K562 (cell line): ENCODE results near the gene RBPJL. TPM values are rescaled to one million over a fixed set of nuclear protein-coding genes. Genes with fewer than 3 reads are reported as not detected.

Source experiments
- ATAC-seq: fragments of 200-7000 bp; cut with Tn5 transposase; 3 replicates; pipeline ENCODE4 v1.9.1; 2020; ENCODE audit warnings: moderate library complexity
- BruUV-seq: library from RNA; stranded (reverse); fragments of 400-500 nt; replicated peaks from 2 replicates; lab custom pipeline; 2021; lab: Mats Ljungman, UMichigan
- CTCF ChIA-PET: fragments of 300-600 bp; formaldehyde crosslinking; extraction: SDS; loops from one replicate; lab custom pipeline; 2021; ENCODE audit warnings: low intra/inter-chr PET ratio; lab: Yijun Ruan, JAX
- POLR2A ChIA-PET: fragments of 300-600, 350-650 bp; sonication (Branson Sonifier 250); formaldehyde crosslinking; extraction: SDS; loops from one replicate; lab custom pipeline; 2021; ENCODE audit warnings: antibody characterized with exemption, inconsistent platforms; lab: Yijun Ruan, JAX
- DNase-seq, 4 experiments: peaks; one replicate each; pipeline versions ENCODE4 v3.0.0 to v3.0.0-alpha.2; 2011 to 2018; ENCODE audit warnings: low spot score in 3 of 4, mixed read lengths in 3 of 4; ENCODE audit errors: extremely low read depth in 1 of 4
- FAIRE-seq: peaks from 2 replicates; lab custom pipeline; 2011; peaks lifted over from hg19 to GRCh38; lab: Jason Lieb, UNC
- H2AFZ ChIP-seq: 2 replicates; pipeline ENCODE4 v1.6.0; 2011; ENCODE audit warnings: low read depth, low read length, control low read depth, inconsistent platforms
- H3K27ac ChIP-seq: fragments of 200-600 bp; 3 replicates; pipeline ENCODE4 v1.8.0; 2011; ENCODE audit warnings: low read depth, mild to moderate bottlenecking, control low read depth, inconsistent platforms, low read length, moderate library complexity, mixed read lengths; ENCODE audit errors: extremely low read depth
- H3K27me3 ChIP-seq, 2 experiments: fragments of 300-600 bp in 1 of 2; 2 replicates in 1 of 2; 3 replicates in 1 of 2; pipeline versions ENCODE4 v1.6.0 to v1.8.0; 2011; ENCODE audit warnings: inconsistent platforms in 2 of 2, low read length in 2 of 2, mild to moderate bottlenecking in 1 of 2, mixed read lengths in 1 of 2, moderate library complexity in 1 of 2; ENCODE audit not compliant: control insufficient read depth in 2 of 2, insufficient read depth in 2 of 2
- H3K36me3 ChIP-seq: fragments of 300-600 bp; 3 replicates; pipeline ENCODE4 v1.8.0; 2011; ENCODE audit warnings: mild to moderate bottlenecking, low read length, inconsistent platforms; ENCODE audit not compliant: control insufficient read depth, insufficient read depth
- H3K4me1 ChIP-seq, 2 experiments: fragments of 200-600 bp in 1 of 2; replicated peaks in 1 of 2; 2 replicates in 1 of 2; 3 replicates in 1 of 2; pipeline versions ENCODE4 v1.5.1 to v1.8.0; 2011; ENCODE audit warnings: inconsistent platforms in 2 of 2, low read length in 2 of 2, mild to moderate bottlenecking in 1 of 2, mixed read lengths in 1 of 2, moderate library complexity in 1 of 2; ENCODE audit not compliant: control insufficient read depth in 2 of 2, insufficient read depth in 2 of 2
- H3K4me2 ChIP-seq: 2 replicates; pipeline ENCODE4 v1.6.1; 2011; ENCODE audit warnings: low read length, control low read depth, inconsistent platforms, mixed read lengths; ENCODE audit not compliant: insufficient read depth
- H3K4me3 ChIP-seq: fragments of 200-600 bp; sonication (generic), shearing (Covaris generic); 2 replicates; pipeline ENCODE4 v1.5.1; 2016; ENCODE audit warnings: control low read depth, inconsistent platforms
- H3K79me2 ChIP-seq: fragments of 200-600 bp; 3 replicates; pipeline ENCODE4 v1.8.0; 2011; ENCODE audit warnings: low read length, inconsistent platforms; ENCODE audit not compliant: control insufficient read depth, insufficient read depth
- H3K9ac ChIP-seq, 2 experiments: 2 replicates each; pipeline versions ENCODE4 v1.6.0 to v1.6.1; 2011; ENCODE audit warnings: low read depth in 2 of 2, low read length in 2 of 2, control low read depth in 1 of 2, inconsistent platforms in 1 of 2, mild to moderate bottlenecking in 1 of 2, mixed read lengths in 1 of 2; ENCODE audit not compliant: insufficient read depth in 1 of 2
- H3K9me1 ChIP-seq: one replicate; pipeline ENCODE4 v1.6.0; 2011; ENCODE audit warnings: inconsistent platforms, mild to moderate bottlenecking, low read length, moderate library complexity; ENCODE audit not compliant: control insufficient read depth, insufficient read depth
- H3K9me3 ChIP-seq: replicated peaks from 2 replicates; pipeline ENCODE4 v1.5.1; 2011; ENCODE audit warnings: low read depth, low read length, inconsistent platforms; ENCODE audit not compliant: control insufficient read depth, insufficient read depth
- H4K20me1 ChIP-seq: replicated peaks from 2 replicates; pipeline ENCODE4 v1.6.1; 2011; ENCODE audit warnings: low read length, inconsistent platforms, mixed read lengths; ENCODE audit not compliant: control insufficient read depth, insufficient read depth
- CREBBP ChIP-seq: IDR thresholded peaks from one replicate; pipeline ENCODE4 v1.6.1; 2012; ENCODE audit warnings: low read depth, mild to moderate bottlenecking, control low read depth, inconsistent platforms, low read length
- CTCFL ChIP-seq: IDR thresholded peaks from 2 replicates; pipeline ENCODE4 v1.6.1; 2011; ENCODE audit warnings: borderline replicate concordance, low read depth, mild to moderate bottlenecking, moderate library complexity, low read length; ENCODE audit not compliant: insufficient read depth, poor library complexity, severe bottlenecking
- ILK ChIP-seq: fragments of 450-650 bp; IDR thresholded peaks from 2 replicates; pipeline ENCODE4 v1.6.1; 2016; ENCODE audit warnings: missing genetic modification characterization, low read depth, mild to moderate bottlenecking, missing compliant biosample characterization, moderate library complexity, borderline replicate concordance
- MLX ChIP-seq, 2 experiments: fragments of 450-650 bp in 1 of 2; sonication (generic) in 1 of 2; formaldehyde crosslinking; conservative IDR thresholded peaks; 2 replicates each; pipeline versions ENCODE4 v1.4.0 to v1.8.1; 2020 to 2022; ENCODE audit warnings: mild to moderate bottlenecking in 1 of 2, missing genetic modification reagents in 1 of 2
- SAP30 ChIP-seq: fragments of 200-600 bp; sonication (generic); IDR thresholded peaks from 2 replicates; pipeline ENCODE4 v1.6.1; 2012; ENCODE audit warnings: borderline replicate concordance, low read depth, mild to moderate bottlenecking, moderate library complexity, low read length, control low read depth, inconsistent platforms; ENCODE audit not compliant: insufficient read depth, poor library complexity, severe bottlenecking
- ZNF165 ChIP-seq: fragments of 250-450 bp; sonication (Bioruptor Pico); IDR thresholded peaks from 2 replicates; pipeline ENCODE4 v1.4.0; 2020; ENCODE audit warnings: borderline replicate concordance
- ZNF507 ChIP-seq: conservative IDR thresholded peaks from 2 replicates; pipeline ENCODE4 v1.6.1; 2017; ENCODE audit warnings: missing genetic modification characterization, missing compliant biosample characterization
- ZNF57 ChIP-seq: fragments of 450-650 bp; formaldehyde crosslinking; IDR thresholded peaks from 2 replicates; pipeline ENCODE4 v1.4.0; 2020; ENCODE audit warnings: mild to moderate bottlenecking, moderate library complexity
- WGBS: fragments of 100-300 bp; shearing (Covaris generic); methylation state at CpG from one replicate; pipeline ENCODE4 v1.1.6; 2016; ENCODE audit warnings: low coverage, mixed read lengths; ENCODE audit not compliant: insufficient coverage; ENCODE audit errors: missing lambda C conversion rate; 5-methylcytosine and 5-hydroxymethylcytosine counted together
- in situ Hi-C: fragments of 300-500 bp; cut with MboI; formaldehyde crosslinking; loops from 4 replicates; pipeline ENCODE4 v1.15.0; 2018; ENCODE audit warnings: inconsistent platforms, mixed read lengths
- intact Hi-C: fragments of 100-400 bp; cut with micrococcal nuclease; formaldehyde crosslinking; loops from 2 replicates; pipeline ENCODE4 v1.14.2; 2022
- polyA plus RNA-seq, 8 experiments: library from polyadenylated mRNA; depleted of rRNA in 4 of 8; stranded (reverse) in 5 of 8; unstranded in 3 of 8; fragments of >200 nt; fragmentation: Nextera tagmentation in 2 of 8; fragmentation: Illumina TruSeq in 1 of 8; extraction: Ambion mirVana in 2 of 8; extraction: Trizol in 1 of 8; gene quantifications; 2 replicates each; pipeline versions ENCODE4 v1.2.1 to v1.2.3, GENCODE V29; 2011 to 2014; ENCODE audit warnings: inconsistent platforms in 1 of 8, missing spikeins in 1 of 8
- total RNA-seq, 7 experiments: library from RNA; depleted of rRNA in 6 of 7; stranded (reverse); fragments of >200 nt in 6 of 7; fragmentation: Illumina TruSeq in 2 of 7; extraction: Trizol in 2 of 7; gene quantifications; 2 replicates each; pipeline versions ENCODE4 v1.2.1 to v1.2.3, GENCODE V29; 2011 to 2021; ENCODE audit warnings: low replicate concordance in 1 of 7
- TF ChIP-seq, protein P1 (sequence below): fragments of 250-450 bp; sonication (Bioruptor Pico); IDR thresholded peaks from 2 replicates; pipeline ENCODE4 v1.8.0; 2022; ENCODE audit warnings: moderate library complexity, mild to moderate bottlenecking, inconsistent platforms
- TF ChIP-seq, protein P2 (sequence below), 2 experiments: fragments of 150-350 bp in 1 of 2; IDR thresholded peaks; 2 replicates each; pipeline ENCODE4 v1.6.1; 2012 to 2016; ENCODE audit warnings: low read depth in 2 of 2, low read length in 2 of 2, mild to moderate bottlenecking in 1 of 2, moderate library complexity in 1 of 2

The RBPJL gene
- total and polyA plus RNA-seq, 9 of the 15 experiments (the other 6 are each of a cell fraction or from before 2014, with no cell fraction given): not detected

GRCh38 chr20:45365444-45365970, 58.9 kb downstream of the RBPJL start:
- Histone ChIP-seq H3K79me2 (peaks cover 20% of the 10 kb centered on the region), H3K4me3 (no peak overlapping the region), H3K36me3 (peaks cover 39% of the 10 kb centered on the region), H3K27ac (no peak overlapping the region), H4K20me1 (no peaks in the 10 kb centered on the region), H2AFZ (no peak overlapping the region), H3K9ac (peak overlapping the region in 1 of 2 experiments; percentile 8; a peak in 1 of 4 replicates), H3K27me3 (no peaks in the 10 kb centered on the region), H3K4me2 (no peak overlapping the region), H3K4me1 (peaks cover 11 to 13% of the 10 kb centered on the region in 2 experiments; a peak in 4 of 5 replicates), H3K9me1 (no peaks in the 10 kb centered on the region), H3K9me3 (no peaks in the 10 kb centered on the region)
- BruUV-seq: no TSS peak
- no peak for DNase-seq
- no peak for ATAC-seq
- no peak for FAIRE-seq
- ChIA-PET POLR2A (interaction anchor here (1.0 kb wide), 1 partner anchor 29 kb away, joined by 3 read pairs; no protein-coding TSS in a partner anchor), CTCF (no interaction called here)
- TF ChIP-seq ZNF57 (CRISPR knock-in tag): no peak
- no peak for TF ChIP-seq CTCFL
- no peak for TF ChIP-seq CREBBP
- TF ChIP-seq ZNF165 (CRISPR knock-in tag): no peak
- no peak for TF ChIP-seq MLX (CRISPR knock-in tag; conservative IDR thresholded peaks at IDR 0.05)
- TF ChIP-seq ILK (tag): no peak
- no peak for TF ChIP-seq ZNF507 (tag)
- TF ChIP-seq, protein P1, sequence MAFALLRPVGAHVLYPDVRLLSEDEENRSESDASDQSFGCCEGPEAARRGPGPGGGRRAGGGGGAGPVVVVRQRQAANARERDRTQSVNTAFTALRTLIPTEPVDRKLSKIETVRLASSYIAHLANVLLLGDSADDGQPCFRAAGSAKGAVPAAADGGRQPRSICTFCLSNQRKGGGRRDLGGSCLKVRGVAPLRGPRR: no peak
- no peak for TF ChIP-seq SAP30
- TF ChIP-seq, protein P2, sequence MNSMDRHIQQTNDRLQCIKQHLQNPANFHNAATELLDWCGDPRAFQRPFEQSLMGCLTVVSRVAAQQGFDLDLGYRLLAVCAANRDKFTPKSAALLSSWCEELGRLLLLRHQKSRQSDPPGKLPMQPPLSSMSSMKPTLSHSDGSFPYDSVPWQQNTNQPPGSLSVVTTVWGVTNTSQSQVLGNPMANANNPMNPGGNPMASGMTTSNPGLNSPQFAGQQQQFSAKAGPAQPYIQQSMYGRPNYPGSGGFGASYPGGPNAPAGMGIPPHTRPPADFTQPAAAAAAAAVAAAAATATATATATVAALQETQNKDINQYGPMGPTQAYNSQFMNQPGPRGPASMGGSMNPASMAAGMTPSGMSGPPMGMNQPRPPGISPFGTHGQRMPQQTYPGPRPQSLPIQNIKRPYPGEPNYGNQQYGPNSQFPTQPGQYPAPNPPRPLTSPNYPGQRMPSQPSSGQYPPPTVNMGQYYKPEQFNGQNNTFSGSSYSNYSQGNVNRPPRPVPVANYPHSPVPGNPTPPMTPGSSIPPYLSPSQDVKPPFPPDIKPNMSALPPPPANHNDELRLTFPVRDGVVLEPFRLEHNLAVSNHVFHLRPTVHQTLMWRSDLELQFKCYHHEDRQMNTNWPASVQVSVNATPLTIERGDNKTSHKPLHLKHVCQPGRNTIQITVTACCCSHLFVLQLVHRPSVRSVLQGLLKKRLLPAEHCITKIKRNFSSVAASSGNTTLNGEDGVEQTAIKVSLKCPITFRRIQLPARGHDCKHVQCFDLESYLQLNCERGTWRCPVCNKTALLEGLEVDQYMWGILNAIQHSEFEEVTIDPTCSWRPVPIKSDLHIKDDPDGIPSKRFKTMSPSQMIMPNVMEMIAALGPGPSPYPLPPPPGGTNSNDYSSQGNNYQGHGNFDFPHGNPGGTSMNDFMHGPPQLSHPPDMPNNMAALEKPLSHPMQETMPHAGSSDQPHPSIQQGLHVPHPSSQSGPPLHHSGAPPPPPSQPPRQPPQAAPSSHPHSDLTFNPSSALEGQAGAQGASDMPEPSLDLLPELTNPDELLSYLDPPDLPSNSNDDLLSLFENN (IDR thresholded peaks at IDR 0.05; ENCODE audit: low read depth in 2 of 2, low read length in 2 of 2): no peak
- in situ Hi-C loops (loop anchor here (5.0 kb wide), 1 partner anchor 43 kb away; no protein-coding TSS in a partner anchor), intact Hi-C loops (loop anchor here (10.0 kb wide), 1 partner anchor 609 kb away; the partner anchor contains the start of gene ZNF335)
- 93% methylated on average over 5 of the region's 5 CpGs for WGBS
